ENCODE measurements around the gene FUCA2. TPM values are rescaled to one million over a fixed set of nuclear protein-coding genes. Genes with fewer than 3 reads are reported as not detected.
A peak's percentile ranks its signal among the peaks of the same experiment; 100 is the strongest.

The FUCA2 gene
- total RNA-seq (10 to 100 TPM; 26.7 to 59.3 (median 40.0) TPM), polyA plus RNA-seq (10 to 100 TPM; 12.5 to 15.3 (median 13.7) TPM)
- long read RNA-seq, donor 1, transcript FUCA2-201 (7 exons, 2,356 nt): major isoform, 17 of 28 reads
- long read RNA-seq, donor 1, partial matches to known transcripts: 10 of 28 reads
- long read RNA-seq, donor 1, other reads (novel, unspliced or antisense): 0 of 28 reads
- long read RNA-seq, donor 2, transcript FUCA2-201 (7 exons, 2,356 nt): major isoform, 12 of 12 reads
- long read RNA-seq, donor 2, partial matches to known transcripts: 0 of 12 reads
- long read RNA-seq, donor 2, other reads (novel, unspliced or antisense): 0 of 12 reads

GRCh38 chr6:143510991-143511891 is at the start of gene FUCA2:
TSS of gene FUCA2 (minus strand) at chr6:143511720. CDS start at chr6:143511634, 86 bp downstream.
- no peaks in the 10 kb centered on the region for H3K9me3 ChIP-seq
- peaks cover 0 to 25% (median 8%) of the 10 kb centered on the region in 6 donors for H3K36me3 ChIP-seq
- 2 to 4% (median 3%) methylated on average over 43 to 63 of the region's 63 CpGs for WGBS, 5 donors
- intact Hi-C loops (cut with DNase I; ENCODE audit: low total_unique reads): no loop called here
- DNase-seq: peak; percentile 94
- H3K4me1 ChIP-seq: peaks cover 15 to 80% (median 35%) of the 10 kb centered on the region in 6 donors
- H3K27ac ChIP-seq: peak within 1 kb of the TSS; percentile 73 to 92 (median 90)
- TF ChIP-seq POLR2AphosphoS5 (IDR thresholded peaks at IDR 0.05) (peak; percentile 71 to 89 (median 87)), CTCF (IDR thresholded peaks at IDR 0.05 in 8 of 11, conservative IDR thresholded peaks at IDR 0.05 in 3 of 11) (peak in 1 of 11 experiments; percentile 20), POLR2A (IDR thresholded peaks at IDR 0.05) (peak in 2 of 3 donors; percentile 14 to 70)
- no peaks in the 10 kb centered on the region for H3K27me3 ChIP-seq (replicated peaks in 1 of 7)
- peak within 1 kb of the TSS; percentile 50 to 93 (median 69) for H3K4me3 ChIP-seq

GRCh38 chr6:143561105-143561704 is 49.7 kb upstream of the FUCA2 start:
- TF ChIP-seq CTCF (IDR thresholded peaks at IDR 0.05 in 8 of 11, conservative IDR thresholded peaks at IDR 0.05 in 3 of 11) (no peak), POLR2AphosphoS5 (IDR thresholded peaks at IDR 0.05) (no peak), POLR2A (IDR thresholded peaks at IDR 0.05) (no peak)
- Histone ChIP-seq H3K4me3 (no peak overlapping the region), H3K27me3 (replicated peaks in 1 of 7) (no peaks in the 10 kb centered on the region), H3K27ac (no peak overlapping the region), H3K36me3 (peaks cover 0 to 8% (median 0%) of the 10 kb centered on the region in 6 donors), H3K9me3 (no peaks in the 10 kb centered on the region), H3K4me1 (peaks cover 0 to 11% (median 0%) of the 10 kb centered on the region in 6 donors)
- DNase-seq: no peak
- 85 to 88% (median 85%) methylated on average over 9 of the region's 9 CpGs for WGBS, 5 donors
- intact Hi-C loops (cut with DNase I; ENCODE audit: low total_unique reads): no loop called here

GRCh38 chr6:143559051-143559660 is 47.6 kb upstream of the FUCA2 start:
- Histone ChIP-seq H3K27ac (no peak overlapping the region), H3K36me3 (peaks cover 0 to 8% (median 0%) of the 10 kb centered on the region in 6 donors), H3K27me3 (replicated peaks in 1 of 7) (no peaks in the 10 kb centered on the region), H3K9me3 (no peaks in the 10 kb centered on the region), H3K4me1 (peaks cover 0 to 19% (median 13%) of the 10 kb centered on the region in 6 donors), H3K4me3 (no peak overlapping the region)
- WGBS, 5 donors: 77 to 95% (median 86%) methylated on average over 3 of the region's 3 CpGs
- TF ChIP-seq CTCF (IDR thresholded peaks at IDR 0.05 in 8 of 11, conservative IDR thresholded peaks at IDR 0.05 in 3 of 11) (no peak), POLR2AphosphoS5 (IDR thresholded peaks at IDR 0.05) (no peak), POLR2A (IDR thresholded peaks at IDR 0.05) (no peak)
- DNase-seq: no peak
- intact Hi-C loops (cut with DNase I; ENCODE audit: low total_unique reads): no loop called here
